Peyer's patch (tissue), 4 donors: ENCODE measurements around the gene TP53BP1. TPM values are rescaled to one million over a fixed set of nuclear protein-coding genes. Genes with fewer than 3 reads are reported as not detected.
A peak's percentile ranks its signal among the peaks of the same experiment; 100 is the strongest.

ENCODE experiments used
- DNase-seq, 3 donors: peaks; one replicate each; pipeline ENCODE4 v3.0.0-alpha.2; 2017 to 2019
- H3K27ac ChIP-seq, 4 donors: fragments of 200-600 bp; sonication (generic); one replicate each; pipeline ENCODE4 v1.5.1; 2016 to 2019
- H3K27me3 ChIP-seq, 2 donors: fragments of 200-600 bp; sonication (generic); one replicate each; pipeline ENCODE4 v1.5.1; 2019
- H3K36me3 ChIP-seq, 3 donors: fragments of 200-600 bp; sonication (generic); one replicate each; pipeline ENCODE4 v1.5.1; 2016 to 2019
- H3K4me1 ChIP-seq, 4 donors: fragments of 200-600 bp; sonication (generic); one replicate each; pipeline ENCODE4 v1.5.1; 2016 to 2019
- H3K4me3 ChIP-seq, 4 donors: fragments of 200-600 bp; sonication (generic); 1 replicate in 3 of 4; 2 replicates in 1 of 4; pipeline ENCODE4 v1.5.1; 2016 to 2019; ENCODE audit warnings: mild to moderate bottlenecking in 1 of 4
- H3K9me3 ChIP-seq, 4 donors: fragments of 200-600 bp; sonication (generic); one replicate each; pipeline ENCODE4 v1.5.1; 2016 to 2019; ENCODE audit warnings: mild to moderate bottlenecking in 1 of 4
- POLR2A ChIP-seq, 2 donors: fragments of 450-650 bp; IDR thresholded peaks; one replicate each; pipeline ENCODE4 v1.5.1; 2017; ENCODE audit warnings: antibody characterized with exemption in 2 of 2, mild to moderate bottlenecking in 2 of 2, moderate library complexity in 2 of 2
- total RNA-seq, 4 donors: library from RNA; depleted of rRNA; stranded (reverse); fragments of >200 nt; gene quantifications; one replicate each; pipeline ENCODE4 v1.1.0, GENCODE V29; 2016
- TF ChIP-seq, protein P1 (sequence below), 6 experiments: fragments of 450-650 bp in 4 of 6; fragments of 200-600 bp in 2 of 6; sonication (generic) in 1 of 6; IDR thresholded peaks; one replicate each; pipeline ENCODE4 v1.5.1; 2017 to 2019; ENCODE audit warnings: antibody characterized with exemption in 6 of 6, mild to moderate bottlenecking in 3 of 6, moderate library complexity in 1 of 6

TP53BP1 gene
- total RNA-seq, 4 donors from 2014 or later: 9.3 to 163 (median 24.6) TPM

DNA sequence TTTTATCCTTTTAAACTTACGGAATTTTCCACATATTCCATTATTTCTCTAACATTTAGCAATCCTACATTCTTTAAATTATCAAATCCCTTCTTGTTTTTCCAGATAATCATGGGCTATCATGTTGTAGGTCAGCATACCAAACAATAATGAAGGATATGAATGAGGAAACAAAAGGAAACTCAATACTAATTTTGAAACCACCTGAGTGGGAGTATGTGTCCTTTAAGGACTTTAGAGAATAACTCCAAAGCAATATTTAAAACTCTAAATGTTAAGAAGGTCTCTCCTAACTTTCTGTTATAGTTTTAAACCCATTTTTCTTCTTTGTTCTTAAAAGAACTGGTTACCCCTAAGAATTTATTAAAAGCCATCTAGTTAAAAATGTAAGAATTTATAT, 43.0 kb downstream of the TP53BP1 start:
- TF ChIP-seq, protein P1, sequence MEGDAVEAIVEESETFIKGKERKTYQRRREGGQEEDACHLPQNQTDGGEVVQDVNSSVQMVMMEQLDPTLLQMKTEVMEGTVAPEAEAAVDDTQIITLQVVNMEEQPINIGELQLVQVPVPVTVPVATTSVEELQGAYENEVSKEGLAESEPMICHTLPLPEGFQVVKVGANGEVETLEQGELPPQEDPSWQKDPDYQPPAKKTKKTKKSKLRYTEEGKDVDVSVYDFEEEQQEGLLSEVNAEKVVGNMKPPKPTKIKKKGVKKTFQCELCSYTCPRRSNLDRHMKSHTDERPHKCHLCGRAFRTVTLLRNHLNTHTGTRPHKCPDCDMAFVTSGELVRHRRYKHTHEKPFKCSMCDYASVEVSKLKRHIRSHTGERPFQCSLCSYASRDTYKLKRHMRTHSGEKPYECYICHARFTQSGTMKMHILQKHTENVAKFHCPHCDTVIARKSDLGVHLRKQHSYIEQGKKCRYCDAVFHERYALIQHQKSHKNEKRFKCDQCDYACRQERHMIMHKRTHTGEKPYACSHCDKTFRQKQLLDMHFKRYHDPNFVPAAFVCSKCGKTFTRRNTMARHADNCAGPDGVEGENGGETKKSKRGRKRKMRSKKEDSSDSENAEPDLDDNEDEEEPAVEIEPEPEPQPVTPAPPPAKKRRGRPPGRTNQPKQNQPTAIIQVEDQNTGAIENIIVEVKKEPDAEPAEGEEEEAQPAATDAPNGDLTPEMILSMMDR (IDR thresholded peaks at IDR 0.05): no peak
- no peak for TF ChIP-seq POLR2A (IDR thresholded peaks at IDR 0.05)
- Histone ChIP-seq H3K4me1 (no peaks in the 10 kb centered on the region), H3K9me3 (no peaks in the 10 kb centered on the region), H3K27me3 (no peaks in the 10 kb centered on the region), H3K36me3 (peaks cover 0 to 12% (median 0%) of the 10 kb centered on the region in 3 donors), H3K27ac (no peak overlapping the region), H3K4me3 (no peak overlapping the region)
- DNase-seq: no peak

DNA sequence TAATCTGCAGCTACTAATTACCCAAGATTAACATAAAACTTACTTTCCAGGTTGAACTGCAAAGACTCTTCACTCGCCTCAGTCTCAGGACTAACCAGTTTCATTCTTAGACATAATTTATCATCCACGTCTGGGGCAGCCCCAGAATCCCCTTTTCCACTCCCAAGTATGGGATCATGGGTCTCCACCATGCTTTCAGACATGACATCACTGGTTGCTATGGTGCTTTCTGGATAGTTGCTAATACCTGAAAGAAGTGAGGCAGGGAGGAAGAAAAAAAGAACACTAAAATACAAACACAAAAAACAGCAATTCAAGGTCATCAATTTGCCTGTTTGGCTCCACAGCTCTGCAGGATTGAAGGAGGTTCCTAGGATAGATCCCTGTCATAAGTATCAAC, 46.6 kb downstream of the TP53BP1 start:
- Histone ChIP-seq H3K36me3 (peaks cover 0 to 12% (median 0%) of the 10 kb centered on the region in 3 donors), H3K9me3 (no peaks in the 10 kb centered on the region), H3K4me3 (no peak overlapping the region), H3K27ac (no peak overlapping the region), H3K4me1 (no peaks in the 10 kb centered on the region), H3K27me3 (no peaks in the 10 kb centered on the region)
- TF ChIP-seq, protein P1 (IDR thresholded peaks at IDR 0.05): no peak
- TF ChIP-seq POLR2A (IDR thresholded peaks at IDR 0.05): no peak
- DNase-seq: no peak

DNA sequence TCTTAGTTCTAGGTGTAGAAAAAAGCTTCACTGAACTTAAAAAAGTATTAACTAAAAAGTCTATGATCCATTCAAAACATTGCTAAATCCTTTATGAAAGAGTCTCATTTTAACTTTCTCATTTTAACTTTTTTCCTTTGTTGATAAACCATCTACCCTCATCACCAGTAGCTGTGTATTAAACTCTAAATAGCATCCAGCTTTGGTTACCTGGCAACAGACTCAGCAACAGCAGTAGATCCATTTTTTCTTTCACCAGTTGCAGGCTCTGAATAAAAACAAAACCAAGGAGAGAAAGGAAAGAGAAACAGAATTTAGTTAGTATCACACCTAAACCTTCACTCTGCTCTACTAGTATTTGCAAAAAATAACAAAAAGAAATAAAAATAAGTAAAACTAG, 51.6 kb downstream of the TP53BP1 start:
- no peak for DNase-seq
- Histone ChIP-seq H3K4me3 (no peak overlapping the region), H3K4me1 (no peaks in the 10 kb centered on the region), H3K27ac (no peak overlapping the region), H3K36me3 (peaks cover 0 to 22% (median 0%) of the 10 kb centered on the region in 3 donors), H3K27me3 (no peaks in the 10 kb centered on the region), H3K9me3 (no peaks in the 10 kb centered on the region)
- TF ChIP-seq POLR2A (IDR thresholded peaks at IDR 0.05): no peak
- TF ChIP-seq, protein P1 (IDR thresholded peaks at IDR 0.05): no peak

DNA sequence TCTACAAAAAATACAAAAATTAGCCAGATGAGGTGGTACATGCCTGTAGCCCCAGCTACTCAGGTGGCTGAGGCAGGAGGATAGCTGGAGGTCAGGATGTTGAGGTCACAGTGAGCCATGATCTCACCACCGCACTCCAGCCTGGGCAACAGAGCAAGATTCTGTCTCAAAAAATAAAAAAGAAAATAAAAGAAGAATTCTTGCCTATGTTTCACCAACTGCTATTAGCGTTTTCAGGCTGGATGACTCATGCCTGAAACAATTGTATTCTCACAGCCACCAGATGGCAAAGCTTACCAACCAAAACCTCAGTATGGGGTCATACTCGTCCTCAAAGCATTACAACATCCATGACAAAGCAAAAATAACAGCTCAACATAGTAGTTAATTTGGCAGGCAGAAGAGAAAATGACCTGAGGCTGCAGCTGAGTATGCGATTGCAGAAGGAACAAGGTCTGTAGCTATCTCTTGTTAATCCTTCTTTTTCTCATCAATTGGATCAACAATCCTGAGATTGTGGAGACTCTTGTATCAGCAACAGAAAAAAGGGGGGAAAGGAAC, 52.2 kb downstream of the TP53BP1 start:
- H3K27ac ChIP-seq: peak overlapping the region in 1 of 4 donors; percentile 4
- TF ChIP-seq POLR2A (IDR thresholded peaks at IDR 0.05): no peak
- TF ChIP-seq, protein P1 (IDR thresholded peaks at IDR 0.05): peak in 5 of 6 experiments; percentile 20 to 66 (median 56)
- H3K9me3 ChIP-seq: no peaks in the 10 kb centered on the region
- no peaks in the 10 kb centered on the region for H3K27me3 ChIP-seq
- no peaks in the 10 kb centered on the region for H3K4me1 ChIP-seq
- peaks cover 0 to 20% (median 0%) of the 10 kb centered on the region in 3 donors for H3K36me3 ChIP-seq
- DNase-seq: no peak
- no peak overlapping the region for H3K4me3 ChIP-seq

DNA sequence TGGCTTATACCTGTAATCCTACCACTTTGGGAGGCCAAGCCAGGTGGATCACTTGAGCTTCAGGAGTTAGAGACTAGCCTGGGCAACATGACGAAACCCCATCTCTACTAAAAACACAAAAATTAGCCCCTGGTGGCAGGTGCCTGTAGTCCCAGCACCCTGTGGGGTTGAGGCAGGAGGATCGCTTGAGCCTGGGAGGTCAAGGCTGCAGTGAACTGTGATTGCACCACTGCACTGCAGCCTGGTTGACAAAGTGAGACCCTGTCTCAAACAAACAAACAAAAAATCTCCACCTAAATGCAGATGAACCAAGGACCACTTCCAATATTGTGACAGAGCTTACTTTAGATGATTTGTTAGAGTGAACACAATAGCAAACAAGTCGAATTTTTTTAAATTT, 53.7 kb downstream of the TP53BP1 start:
- no peaks in the 10 kb centered on the region for H3K4me1 ChIP-seq

More for the DNA sequence above, 53.7 kb downstream of the TP53BP1 start:
- Histone ChIP-seq H3K9me3 (no peaks in the 10 kb centered on the region), H3K4me3 (no peak overlapping the region), H3K27ac (no peak overlapping the region), H3K27me3 (no peaks in the 10 kb centered on the region), H3K36me3 (peaks cover 0 to 20% (median 0%) of the 10 kb centered on the region in 3 donors)
- no peak for DNase-seq
- TF ChIP-seq, protein P1 (IDR thresholded peaks at IDR 0.05): no peak
- TF ChIP-seq POLR2A (IDR thresholded peaks at IDR 0.05): no peak
